WTC11 (cell line): ENCODE measurements around the gene MAPK11. TPM values are rescaled to one million over a fixed set of nuclear protein-coding genes. Genes with fewer than 3 reads are reported as not detected.

Experiments
- ATAC-seq: fragments of 200-7000 bp; cut with Tn5 transposase; 2 replicates; pipeline ENCODE4 v1.10.0; 2021; ENCODE audit warnings: mild to moderate bottlenecking, moderate library complexity
- CTCF ChIA-PET: fragments of 300-600 bp; sonication (Branson Sonifier 250); formaldehyde crosslinking; loops from one replicate; lab custom pipeline; 2021; ENCODE audit warnings: antibody characterized with exemption; lab: Charles Lee
- POLR2A ChIA-PET: fragments of 350-600 bp; sonication (Branson Sonifier 250); formaldehyde crosslinking; loops from one replicate; lab custom pipeline; 2021; ENCODE audit warnings: antibody characterized with exemption; lab: Charles Lee
- DNase-seq: peaks from one replicate; pipeline ENCODE4 v3.0.0; 2021; ENCODE audit warnings: low spot score
- H3K27ac Mint-ChIP-seq: 2 replicates; pipeline ENCODE4 v1.8.0; 2021; ENCODE audit warnings: mixed read lengths
- H3K27me3 Mint-ChIP-seq: 2 replicates; pipeline ENCODE4 v1.8.0; 2021; ENCODE audit warnings: low read depth, mild to moderate bottlenecking, moderate library complexity, mixed read lengths
- H3K36me3 Mint-ChIP-seq: 2 replicates; pipeline ENCODE4 v1.8.0; 2021; ENCODE audit warnings: mixed read lengths
- H3K4me1 Mint-ChIP-seq: 2 replicates; pipeline ENCODE4 v1.8.0; 2022; ENCODE audit warnings: mixed read lengths
- H3K4me3 Mint-ChIP-seq: 2 replicates; pipeline ENCODE4 v1.8.0; 2021; ENCODE audit warnings: mild to moderate bottlenecking, moderate library complexity, mixed read lengths
- H3K9me3 Mint-ChIP-seq: 2 replicates; pipeline ENCODE4 v1.8.0; 2021; ENCODE audit warnings: mixed read lengths
- ATF1 ChIP-seq: sonication (generic); formaldehyde crosslinking; IDR thresholded peaks from 2 replicates; pipeline ENCODE4 v1.8.1; 2023; ENCODE audit warnings: mild to moderate bottlenecking, moderate library complexity, missing genetic modification reagents
- ATF2 ChIP-seq: sonication (generic); formaldehyde crosslinking; IDR thresholded peaks from 2 replicates; pipeline ENCODE4 v1.8.1; 2022; ENCODE audit warnings: low read depth, missing genetic modification reagents, borderline replicate concordance
- ATF3 ChIP-seq: sonication (generic); formaldehyde crosslinking; conservative IDR thresholded peaks from 2 replicates; pipeline ENCODE4 v1.8.1; 2022; ENCODE audit warnings: mild to moderate bottlenecking, missing genetic modification reagents
- FOXP1 ChIP-seq: sonication (generic); formaldehyde crosslinking; IDR thresholded peaks from 2 replicates; pipeline ENCODE4 v1.8.0; 2022; ENCODE audit warnings: missing genetic modification reagents, mild to moderate bottlenecking, moderate library complexity, borderline replicate concordance
- GABPB1 ChIP-seq: sonication (generic); formaldehyde crosslinking; IDR thresholded peaks from 2 replicates; pipeline ENCODE4 v1.8.1; 2023; ENCODE audit warnings: mild to moderate bottlenecking, missing genetic modification reagents
- GTF2I ChIP-seq: fragments of 250-450 bp; sonication (Bioruptor Pico); conservative IDR thresholded peaks from 2 replicates; pipeline ENCODE4 v1.4.0; 2021; ENCODE audit warnings: mild to moderate bottlenecking
- IRF2 ChIP-seq: sonication (generic); formaldehyde crosslinking; IDR thresholded peaks from 2 replicates; pipeline ENCODE4 v1.8.0; 2022; ENCODE audit warnings: low read depth, missing genetic modification reagents, borderline replicate concordance
- KAT7 ChIP-seq: sonication (generic); formaldehyde crosslinking; IDR thresholded peaks from 2 replicates; pipeline ENCODE4 v1.8.1; 2023; ENCODE audit warnings: missing genetic modification reagents, mild to moderate bottlenecking, borderline replicate concordance
- MAX ChIP-seq: sonication (generic); formaldehyde crosslinking; IDR thresholded peaks from 2 replicates; pipeline ENCODE4 v1.8.0; 2022; ENCODE audit warnings: mild to moderate bottlenecking, missing genetic modification reagents
- NFATC4 ChIP-seq: fragments of 250-450 bp; sonication (Bioruptor Pico); IDR thresholded peaks from 2 replicates; pipeline ENCODE4 v1.9.0; 2021; ENCODE audit warnings: mild to moderate bottlenecking
- NFE2L1 ChIP-seq: sonication (generic); formaldehyde crosslinking; IDR thresholded peaks from 2 replicates; pipeline ENCODE4 v1.8.1; 2023; ENCODE audit warnings: missing genetic modification reagents
- SMAD3 ChIP-seq: sonication (generic); formaldehyde crosslinking; IDR thresholded peaks from 2 replicates; pipeline ENCODE4 v1.8.0; 2022; ENCODE audit warnings: missing genetic modification reagents, mild to moderate bottlenecking, borderline replicate concordance
- TEAD4 ChIP-seq: sonication (generic); formaldehyde crosslinking; IDR thresholded peaks from 2 replicates; pipeline ENCODE4 v1.8.0; 2022; ENCODE audit warnings: mild to moderate bottlenecking, missing genetic modification reagents
- TP53 ChIP-seq: sonication (generic); formaldehyde crosslinking; IDR thresholded peaks from 2 replicates; pipeline ENCODE4 v1.8.1; 2023; ENCODE audit warnings: mild to moderate bottlenecking, missing genetic modification reagents
- USF2 ChIP-seq: sonication (generic); formaldehyde crosslinking; IDR thresholded peaks from 2 replicates; pipeline ENCODE4 v1.8.1; 2023; ENCODE audit warnings: mild to moderate bottlenecking, missing genetic modification reagents, moderate library complexity
- ZNF317 ChIP-seq: sonication (generic); formaldehyde crosslinking; IDR thresholded peaks from 2 replicates; pipeline ENCODE4 v1.8.1; 2023; ENCODE audit warnings: low read depth, mild to moderate bottlenecking, moderate library complexity, missing genetic modification reagents, borderline replicate concordance
- total RNA-seq: library from RNA; stranded (reverse); gene quantifications from 3 replicates; pipeline ENCODE4 v1.2.3, GENCODE V29; 2021
- TF ChIP-seq, protein P1 (sequence below): sonication (generic); formaldehyde crosslinking; IDR thresholded peaks from 2 replicates; pipeline ENCODE4 v1.8.1; 2023; ENCODE audit warnings: mild to moderate bottlenecking, missing genetic modification reagents
- TF ChIP-seq, protein P2 (sequence below): fragments of 200-600 bp; IDR thresholded peaks from 2 replicates; pipeline ENCODE4 v1.8.0; 2022; ENCODE audit warnings: antibody characterized with exemption
- TF ChIP-seq, protein P3 (sequence below): fragments of 250-450 bp; sonication (Bioruptor Pico); IDR thresholded peaks from 2 replicates; pipeline ENCODE4 v1.9.0; 2021; ENCODE audit warnings: mild to moderate bottlenecking, borderline replicate concordance

Gene MAPK11
- total RNA-seq, 1 experiment from 2014 or later, result 2.3 TPM

DNA sequence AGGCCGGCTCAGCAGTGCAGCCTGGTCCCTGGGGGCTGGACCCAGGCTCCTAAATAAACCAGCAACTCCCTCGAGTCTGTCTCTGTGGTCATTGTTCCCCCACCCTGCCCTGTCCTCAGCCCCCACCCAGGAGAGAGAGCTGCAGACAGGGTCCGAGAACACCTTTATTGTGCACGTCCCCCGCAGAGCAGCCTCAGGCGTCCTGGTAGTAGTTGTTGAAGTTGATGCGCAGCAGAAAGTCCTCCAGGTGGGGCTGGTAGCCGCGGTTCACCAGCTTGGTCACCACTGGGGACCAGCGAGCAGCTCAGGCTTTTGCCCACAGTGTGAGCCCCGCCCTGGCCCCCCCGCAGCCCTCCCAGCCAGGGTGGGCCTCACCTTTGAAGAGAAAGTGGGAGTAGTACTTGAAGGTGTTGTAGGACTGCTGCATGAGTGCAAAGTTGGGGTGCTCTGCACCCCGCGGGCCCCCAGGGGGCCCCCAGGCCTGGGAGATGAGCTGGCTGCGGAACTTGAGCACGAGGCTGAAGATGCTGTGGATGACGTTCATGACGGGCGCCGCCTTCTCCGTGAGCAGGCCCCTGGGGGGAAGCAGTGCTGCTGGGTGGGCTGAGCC is 52.5 kb downstream of the MAPK11 start (continued):
- TF ChIP-seq ATF2 (CRISPR knock-in tag) (no peak), USF2 (CRISPR knock-in tag) (no peak), ATF3 (no peak), IRF2 (CRISPR knock-in tag) (no peak), FOXP1 (no peak), NFATC4 (CRISPR knock-in tag) (no peak), ZNF317 (CRISPR knock-in tag) (no peak)
- TF ChIP-seq, protein P1, sequence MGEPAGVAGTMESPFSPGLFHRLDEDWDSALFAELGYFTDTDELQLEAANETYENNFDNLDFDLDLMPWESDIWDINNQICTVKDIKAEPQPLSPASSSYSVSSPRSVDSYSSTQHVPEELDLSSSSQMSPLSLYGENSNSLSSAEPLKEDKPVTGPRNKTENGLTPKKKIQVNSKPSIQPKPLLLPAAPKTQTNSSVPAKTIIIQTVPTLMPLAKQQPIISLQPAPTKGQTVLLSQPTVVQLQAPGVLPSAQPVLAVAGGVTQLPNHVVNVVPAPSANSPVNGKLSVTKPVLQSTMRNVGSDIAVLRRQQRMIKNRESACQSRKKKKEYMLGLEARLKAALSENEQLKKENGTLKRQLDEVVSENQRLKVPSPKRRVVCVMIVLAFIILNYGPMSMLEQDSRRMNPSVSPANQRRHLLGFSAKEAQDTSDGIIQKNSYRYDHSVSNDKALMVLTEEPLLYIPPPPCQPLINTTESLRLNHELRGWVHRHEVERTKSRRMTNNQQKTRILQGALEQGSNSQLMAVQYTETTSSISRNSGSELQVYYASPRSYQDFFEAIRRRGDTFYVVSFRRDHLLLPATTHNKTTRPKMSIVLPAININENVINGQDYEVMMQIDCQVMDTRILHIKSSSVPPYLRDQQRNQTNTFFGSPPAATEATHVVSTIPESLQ (CRISPR knock-in tag), result no peak
- TF ChIP-seq, protein P2, sequence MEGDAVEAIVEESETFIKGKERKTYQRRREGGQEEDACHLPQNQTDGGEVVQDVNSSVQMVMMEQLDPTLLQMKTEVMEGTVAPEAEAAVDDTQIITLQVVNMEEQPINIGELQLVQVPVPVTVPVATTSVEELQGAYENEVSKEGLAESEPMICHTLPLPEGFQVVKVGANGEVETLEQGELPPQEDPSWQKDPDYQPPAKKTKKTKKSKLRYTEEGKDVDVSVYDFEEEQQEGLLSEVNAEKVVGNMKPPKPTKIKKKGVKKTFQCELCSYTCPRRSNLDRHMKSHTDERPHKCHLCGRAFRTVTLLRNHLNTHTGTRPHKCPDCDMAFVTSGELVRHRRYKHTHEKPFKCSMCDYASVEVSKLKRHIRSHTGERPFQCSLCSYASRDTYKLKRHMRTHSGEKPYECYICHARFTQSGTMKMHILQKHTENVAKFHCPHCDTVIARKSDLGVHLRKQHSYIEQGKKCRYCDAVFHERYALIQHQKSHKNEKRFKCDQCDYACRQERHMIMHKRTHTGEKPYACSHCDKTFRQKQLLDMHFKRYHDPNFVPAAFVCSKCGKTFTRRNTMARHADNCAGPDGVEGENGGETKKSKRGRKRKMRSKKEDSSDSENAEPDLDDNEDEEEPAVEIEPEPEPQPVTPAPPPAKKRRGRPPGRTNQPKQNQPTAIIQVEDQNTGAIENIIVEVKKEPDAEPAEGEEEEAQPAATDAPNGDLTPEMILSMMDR, result no peak

- POLR2A ChIA-PET, result no interaction called here
- H3K27ac Mint-ChIP-seq, result no peak overlapping the region
- H3K27me3 Mint-ChIP-seq, result no peaks in the 10 kb centered on the region
- H3K4me1 Mint-ChIP-seq, result peaks cover 5% of the 10 kb centered on the region; the same call in 1 of the 2 replicates
- no peaks in the 10 kb centered on the region for H3K9me3 Mint-ChIP-seq
- peaks cover 51% of the 10 kb centered on the region for H3K36me3 Mint-ChIP-seq
- ATAC-seq (no peak), DNase-seq (no peak)
- no peak overlapping the region for H3K4me3 Mint-ChIP-seq
- no peak for TF ChIP-seq GTF2I (CRISPR knock-in tag)
- no peak for TF ChIP-seq TP53
- TF ChIP-seq FOXP1, result no peak
- TF ChIP-seq TEAD4 (CRISPR knock-in tag), result no peak
- no peak for TF ChIP-seq ATF1 (CRISPR knock-in tag)
- no peak for TF ChIP-seq NFE2L1
- no peak for TF ChIP-seq GABPB1 (CRISPR knock-in tag)
- no peak for TF ChIP-seq MAX (CRISPR knock-in tag)
- TF ChIP-seq KAT7, result no peak
- TF ChIP-seq, protein P3, sequence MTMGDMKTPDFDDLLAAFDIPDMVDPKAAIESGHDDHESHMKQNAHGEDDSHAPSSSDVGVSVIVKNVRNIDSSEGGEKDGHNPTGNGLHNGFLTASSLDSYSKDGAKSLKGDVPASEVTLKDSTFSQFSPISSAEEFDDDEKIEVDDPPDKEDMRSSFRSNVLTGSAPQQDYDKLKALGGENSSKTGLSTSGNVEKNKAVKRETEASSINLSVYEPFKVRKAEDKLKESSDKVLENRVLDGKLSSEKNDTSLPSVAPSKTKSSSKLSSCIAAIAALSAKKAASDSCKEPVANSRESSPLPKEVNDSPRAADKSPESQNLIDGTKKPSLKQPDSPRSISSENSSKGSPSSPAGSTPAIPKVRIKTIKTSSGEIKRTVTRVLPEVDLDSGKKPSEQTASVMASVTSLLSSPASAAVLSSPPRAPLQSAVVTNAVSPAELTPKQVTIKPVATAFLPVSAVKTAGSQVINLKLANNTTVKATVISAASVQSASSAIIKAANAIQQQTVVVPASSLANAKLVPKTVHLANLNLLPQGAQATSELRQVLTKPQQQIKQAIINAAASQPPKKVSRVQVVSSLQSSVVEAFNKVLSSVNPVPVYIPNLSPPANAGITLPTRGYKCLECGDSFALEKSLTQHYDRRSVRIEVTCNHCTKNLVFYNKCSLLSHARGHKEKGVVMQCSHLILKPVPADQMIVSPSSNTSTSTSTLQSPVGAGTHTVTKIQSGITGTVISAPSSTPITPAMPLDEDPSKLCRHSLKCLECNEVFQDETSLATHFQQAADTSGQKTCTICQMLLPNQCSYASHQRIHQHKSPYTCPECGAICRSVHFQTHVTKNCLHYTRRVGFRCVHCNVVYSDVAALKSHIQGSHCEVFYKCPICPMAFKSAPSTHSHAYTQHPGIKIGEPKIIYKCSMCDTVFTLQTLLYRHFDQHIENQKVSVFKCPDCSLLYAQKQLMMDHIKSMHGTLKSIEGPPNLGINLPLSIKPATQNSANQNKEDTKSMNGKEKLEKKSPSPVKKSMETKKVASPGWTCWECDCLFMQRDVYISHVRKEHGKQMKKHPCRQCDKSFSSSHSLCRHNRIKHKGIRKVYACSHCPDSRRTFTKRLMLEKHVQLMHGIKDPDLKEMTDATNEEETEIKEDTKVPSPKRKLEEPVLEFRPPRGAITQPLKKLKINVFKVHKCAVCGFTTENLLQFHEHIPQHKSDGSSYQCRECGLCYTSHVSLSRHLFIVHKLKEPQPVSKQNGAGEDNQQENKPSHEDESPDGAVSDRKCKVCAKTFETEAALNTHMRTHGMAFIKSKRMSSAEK (CRISPR knock-in tag), result no peak
- no peak for TF ChIP-seq SMAD3
- TF ChIP-seq, all 79 proteins: peak for 0
- CTCF ChIA-PET, result no interaction called here
Observed at GRCh38 chr22:50216684-50217520, 53.3 kb downstream of the MAPK11 start.
